ENCODE measurements around the gene CD14.

GRCh38 chr5:140664359-140665119 lies 31.6 kb upstream of the CD14 start, which contains the start of gene WDR55:
- TF ChIP-seq, protein P1, sequence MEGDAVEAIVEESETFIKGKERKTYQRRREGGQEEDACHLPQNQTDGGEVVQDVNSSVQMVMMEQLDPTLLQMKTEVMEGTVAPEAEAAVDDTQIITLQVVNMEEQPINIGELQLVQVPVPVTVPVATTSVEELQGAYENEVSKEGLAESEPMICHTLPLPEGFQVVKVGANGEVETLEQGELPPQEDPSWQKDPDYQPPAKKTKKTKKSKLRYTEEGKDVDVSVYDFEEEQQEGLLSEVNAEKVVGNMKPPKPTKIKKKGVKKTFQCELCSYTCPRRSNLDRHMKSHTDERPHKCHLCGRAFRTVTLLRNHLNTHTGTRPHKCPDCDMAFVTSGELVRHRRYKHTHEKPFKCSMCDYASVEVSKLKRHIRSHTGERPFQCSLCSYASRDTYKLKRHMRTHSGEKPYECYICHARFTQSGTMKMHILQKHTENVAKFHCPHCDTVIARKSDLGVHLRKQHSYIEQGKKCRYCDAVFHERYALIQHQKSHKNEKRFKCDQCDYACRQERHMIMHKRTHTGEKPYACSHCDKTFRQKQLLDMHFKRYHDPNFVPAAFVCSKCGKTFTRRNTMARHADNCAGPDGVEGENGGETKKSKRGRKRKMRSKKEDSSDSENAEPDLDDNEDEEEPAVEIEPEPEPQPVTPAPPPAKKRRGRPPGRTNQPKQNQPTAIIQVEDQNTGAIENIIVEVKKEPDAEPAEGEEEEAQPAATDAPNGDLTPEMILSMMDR (conservative IDR thresholded peaks at IDR 0.05 in 1 of 2, IDR thresholded peaks at IDR 0.05 in 1 of 2; ENCODE audit: low read depth in 1 of 2, low read length in 2 of 2) = no peak
- TF ChIP-seq EZH2 (IDR thresholded peaks at IDR 0.05; ENCODE audit: low read length, missing control alignments) = no peak

All from fibroblast of lung (primary cell).